IMR-90 (cell line): ENCODE data around the gene ZNF747. TPM values are rescaled to one million over a fixed set of nuclear protein-coding genes. Genes with fewer than 3 reads are reported as not detected.

Source experiments
- ATAC-seq: fragments of 200-7000 bp; cut with Tn5 transposase; 2 replicates; pipeline ENCODE4 v1.9.1; 2020; ENCODE audit warnings: low read depth, mild to moderate bottlenecking, moderate library complexity
- BruUV-seq: library from RNA; stranded (reverse); fragments of 400-500 nt; replicated peaks from 2 replicates; lab custom pipeline; 2021; lab: Mats Ljungman, UMichigan
- CTCF ChIA-PET: fragments of 300-600 bp; formaldehyde crosslinking; extraction: SDS; loops from one replicate; lab custom pipeline; 2021; ENCODE audit warnings: antibody characterized with exemption; lab: Yijun Ruan, JAX
- POLR2A ChIA-PET: fragments of 300-600 bp; sonication (Branson Sonifier 250); formaldehyde crosslinking; loops from one replicate; lab custom pipeline; 2022; ENCODE audit warnings: antibody characterized with exemption; ENCODE audit not compliant: unreplicated experiment; lab: Charles Lee
- DNase-seq: peaks from one replicate; pipeline ENCODE4 v3.0.0; 2013
- H2AFZ ChIP-seq: replicated peaks from 2 replicates; pipeline ENCODE3; 2013; ENCODE audit warnings: low read length, mild to moderate bottlenecking; ENCODE audit not compliant: poor library complexity
- H2AK5ac ChIP-seq: 2 replicates; pipeline ENCODE4 v1.6.1; 2013; ENCODE audit warnings: low read depth, low read length, inconsistent platforms
- H2AK9ac ChIP-seq: replicated peaks from 2 replicates; pipeline ENCODE3; 2013; ENCODE audit warnings: mild to moderate bottlenecking, low read depth, low read length, moderate library complexity; ENCODE audit not compliant: poor library complexity
- H2BK120ac ChIP-seq: 2 replicates; pipeline ENCODE4 v1.6.1; 2013; ENCODE audit warnings: low read depth, low read length, inconsistent platforms
- H2BK15ac ChIP-seq: 3 replicates; pipeline ENCODE4 v1.6.1; 2013; ENCODE audit warnings: low read depth, low read length, inconsistent platforms
- H2BK20ac ChIP-seq: 2 replicates; pipeline ENCODE4 v1.6.1; 2013; ENCODE audit warnings: low read depth, mild to moderate bottlenecking, inconsistent platforms, low read length, moderate library complexity
- H2BK5ac ChIP-seq: 2 replicates; pipeline ENCODE4 v1.6.1; 2013; ENCODE audit warnings: mild to moderate bottlenecking, low read depth, low read length, inconsistent platforms; ENCODE audit not compliant: poor library complexity, severe bottlenecking
- H3K14ac ChIP-seq: replicated peaks from 2 replicates; pipeline ENCODE4 v1.6.1; 2013; ENCODE audit warnings: low read depth, low read length, inconsistent platforms
- H3K18ac ChIP-seq: 2 replicates; pipeline ENCODE4 v1.6.1; 2013; ENCODE audit warnings: low read depth, low read length, control low read depth
- H3K23ac ChIP-seq: 2 replicates; pipeline ENCODE4 v1.6.1; 2013; ENCODE audit warnings: low read depth, low read length, inconsistent platforms
- H3K27ac ChIP-seq: 2 replicates; pipeline ENCODE4 v1.5.1; 2013; ENCODE audit warnings: mild to moderate bottlenecking, control low read depth, low read length; ENCODE audit not compliant: insufficient read depth
- H3K27me3 ChIP-seq: 2 replicates; pipeline ENCODE4 v1.6.1; 2013; ENCODE audit warnings: low read length; ENCODE audit not compliant: control insufficient read depth, insufficient read depth
- H3K36me3 ChIP-seq: 2 replicates; pipeline ENCODE4 v1.6.1; 2013; ENCODE audit warnings: low read length, mixed read lengths; ENCODE audit not compliant: control insufficient read depth, insufficient read depth
- H3K4ac ChIP-seq: 2 replicates; pipeline ENCODE4 v1.6.1; 2013; ENCODE audit warnings: low read depth, low read length, inconsistent platforms
- H3K4me1 ChIP-seq: 2 replicates; pipeline ENCODE4 v1.6.1; 2013; ENCODE audit warnings: low read length, mixed read lengths; ENCODE audit not compliant: control insufficient read depth, insufficient read depth
- H3K4me2 ChIP-seq: 2 replicates; pipeline ENCODE4 v1.6.1; 2013; ENCODE audit warnings: low read depth, mild to moderate bottlenecking, control low read depth, low read length, moderate library complexity
- H3K4me3 ChIP-seq: 2 replicates; pipeline ENCODE4 v1.5.1; 2013; ENCODE audit warnings: low read depth, mild to moderate bottlenecking, control low read depth, low read length, moderate library complexity; ENCODE audit not compliant: insufficient read depth
- H3K56ac ChIP-seq: 2 replicates; pipeline ENCODE4 v1.6.1; 2013; ENCODE audit warnings: low read length, inconsistent platforms; ENCODE audit not compliant: insufficient read depth; ENCODE audit errors: extremely low read depth
- H3K79me1 ChIP-seq, 2 experiments: 2 replicates each; pipeline ENCODE4 v1.6.1; 2013; ENCODE audit warnings: low read length in 2 of 2, inconsistent platforms in 1 of 2, low read depth in 1 of 2
- H3K9ac ChIP-seq: 2 replicates; pipeline ENCODE4 v1.6.1; 2013; ENCODE audit warnings: low read depth, low read length, control low read depth
- H3K9me1 ChIP-seq: 2 replicates; pipeline ENCODE4 v1.6.1; 2013; ENCODE audit warnings: low read length, inconsistent platforms; ENCODE audit not compliant: insufficient read depth
- H3K9me3 ChIP-seq: 2 replicates; pipeline ENCODE4 v1.6.1; 2013; ENCODE audit warnings: low read length; ENCODE audit not compliant: control insufficient read depth, insufficient read depth
- H4K20me1 ChIP-seq: 2 replicates; pipeline ENCODE4 v1.6.1; 2013; ENCODE audit warnings: low read length, inconsistent platforms; ENCODE audit not compliant: insufficient read depth
- H4K5ac ChIP-seq: 2 replicates; pipeline ENCODE4 v1.6.1; 2013; ENCODE audit warnings: mild to moderate bottlenecking, low read depth, low read length, control low read depth
- H4K8ac ChIP-seq, 2 experiments: 2 replicates each; pipeline ENCODE4 v1.6.1; 2013; ENCODE audit warnings: low read depth in 2 of 2, low read length in 2 of 2, control low read depth in 1 of 2, inconsistent platforms in 1 of 2
- H4K91ac ChIP-seq: 2 replicates; pipeline ENCODE4 v1.6.1; 2013; ENCODE audit warnings: low read depth, low read length, inconsistent platforms; ENCODE audit not compliant: insufficient read depth
- BHLHE40 ChIP-seq: fragments of 150-350 bp; IDR thresholded peaks from 2 replicates; pipeline ENCODE4 v1.6.1; 2016; ENCODE audit warnings: mild to moderate bottlenecking, low read depth, low read length
- CEBPB ChIP-seq: IDR thresholded peaks from 2 replicates; pipeline ENCODE4 v1.6.1; 2012; ENCODE audit warnings: low read depth, low read length, improper control_type of control experiment
- CHD1 ChIP-seq: IDR thresholded peaks from 2 replicates; pipeline ENCODE4 v1.6.1; 2012; ENCODE audit warnings: low read depth, low read length, improper control_type of control experiment
- CTCF ChIP-seq: conservative IDR thresholded peaks from 2 replicates; pipeline ENCODE4 v1.5.1; 2012; ENCODE audit warnings: mild to moderate bottlenecking, low read depth, low read length, improper control_type of control experiment
- ELK1 ChIP-seq: fragments of 150-350 bp; IDR thresholded peaks from 2 replicates; pipeline ENCODE4 v1.6.1; 2016; ENCODE audit warnings: low read depth, mild to moderate bottlenecking, low read length, moderate library complexity, borderline replicate concordance
- FOS ChIP-seq: fragments of 150-350 bp; IDR thresholded peaks from 2 replicates; pipeline ENCODE4 v1.6.1; 2016; ENCODE audit warnings: low read depth, low read length
- MAFK ChIP-seq: IDR thresholded peaks from 2 replicates; pipeline ENCODE4 v1.6.1; 2012; ENCODE audit warnings: low read depth, low read length, improper control_type of control experiment
- MAZ ChIP-seq: IDR thresholded peaks from 2 replicates; pipeline ENCODE4 v1.6.1; 2012; ENCODE audit warnings: low read depth, mild to moderate bottlenecking, low read length, improper control_type of control experiment, moderate library complexity, borderline replicate concordance
- MXI1 ChIP-seq: IDR thresholded peaks from 2 replicates; pipeline ENCODE4 v1.6.1; 2012; ENCODE audit warnings: low read depth, mild to moderate bottlenecking, low read length, moderate library complexity, borderline replicate concordance
- NFE2L2 ChIP-seq: fragments of 150-350 bp; IDR thresholded peaks from 2 replicates; pipeline ENCODE4 v1.6.1; 2016; ENCODE audit warnings: low read depth, mild to moderate bottlenecking, low read length
- POLR2A ChIP-seq: IDR thresholded peaks from 2 replicates; pipeline ENCODE4 v1.6.1; 2012; ENCODE audit warnings: mild to moderate bottlenecking, low read depth, low read length
- RAD21 ChIP-seq: IDR thresholded peaks from 2 replicates; pipeline ENCODE4 v1.6.1; 2012; ENCODE audit warnings: low read length, improper control_type of control experiment
- RCOR1 ChIP-seq: IDR thresholded peaks from 2 replicates; pipeline ENCODE4 v1.6.1; 2012; ENCODE audit warnings: mild to moderate bottlenecking, low read length, improper control_type of control experiment; ENCODE audit not compliant: insufficient replicate concordance
- RFX5 ChIP-seq: IDR thresholded peaks from 2 replicates; pipeline ENCODE4 v1.8.0; 2012; ENCODE audit warnings: low read depth, mild to moderate bottlenecking, low read length, moderate library complexity
- SMC3 ChIP-seq: fragments of 150-350 bp; IDR thresholded peaks from 2 replicates; pipeline ENCODE4 v1.6.1; 2016; ENCODE audit warnings: low read depth, mild to moderate bottlenecking, antibody characterized with exemption, low read length, moderate library complexity
- USF2 ChIP-seq: fragments of 150-350 bp; IDR thresholded peaks from 2 replicates; pipeline ENCODE4 v1.6.1; 2017; ENCODE audit warnings: mild to moderate bottlenecking, antibody characterized with exemption, low read length, low read depth
- WGBS, 2 experiments: methylation state at CpG; one replicate each; pipeline versions ENCODE4 v1.1.5 to v1.1.7; 2013; ENCODE audit warnings: missing lambda C conversion rate in 2 of 2; ENCODE audit not compliant: insufficient read length in 1 of 2; ENCODE audit errors: extremely low coverage in 2 of 2; 5-methylcytosine and 5-hydroxymethylcytosine counted together
- dilution Hi-C: fragments of 300-500 bp; cut with HindIII; formaldehyde crosslinking; loops from one replicate; pipeline ENCODE4 v1.14.3; 2018; ENCODE audit warnings: low sequenced_read_pairs; ENCODE audit not compliant: unreplicated experiment
- in situ Hi-C: fragments of 300-500 bp; cut with MboI; formaldehyde crosslinking; loops from 3 replicates; pipeline ENCODE4 v1.14.3; 2019; ENCODE audit warnings: low sequenced_read_pairs, inconsistent platforms, mixed read lengths
- intact Hi-C: fragments of 100-400 bp; cut with micrococcal nuclease; formaldehyde crosslinking; loops from 2 replicates; pipeline ENCODE4 v1.10.0; 2022
- polyA plus RNA-seq, 3 experiments: library from polyadenylated mRNA; depleted of rRNA; stranded (reverse); fragments of >200 nt; gene quantifications; 2 replicates each; pipeline ENCODE4 v1.2.3, GENCODE V29; 2012; ENCODE audit warnings: low replicate concordance in 1 of 3
- total RNA-seq: library from RNA; depleted of rRNA; stranded (reverse); fragments of >200 nt; gene quantifications from 2 replicates; pipeline ENCODE4 v1.2.3, GENCODE V29; 2012

ZNF747 gene
- total and polyA plus RNA-seq, 2 of the 4 experiments (the other 2 are of a cell fraction): 2.0 to 2.9 TPM

GRCh38 chr16:30515275-30515674 lies 19.4 kb downstream of the ZNF747 start:
- Histone ChIP-seq H3K23ac (no peak overlapping the region), H2BK20ac (no peak overlapping the region), H4K5ac (no peak overlapping the region), H2AK9ac (no peak overlapping the region), H3K27ac (no peak overlapping the region), H3K4ac (no peak overlapping the region), H3K9me1 (no peaks in the 10 kb centered on the region), H2BK120ac (no peak overlapping the region), H4K91ac (no peak overlapping the region), H3K79me1 (no peaks in the 10 kb centered on the region), H3K9ac (no peak overlapping the region), H2AFZ (no peak overlapping the region), H3K9me3 (no peaks in the 10 kb centered on the region), H3K4me3 (no peak overlapping the region), H3K56ac (no peak overlapping the region), H2BK5ac (no peak overlapping the region), H3K27me3 (peaks cover 38% of the 10 kb centered on the region; the same call in 1 of the 2 replicates), H3K4me2 (no peak overlapping the region), H4K20me1 (no peaks in the 10 kb centered on the region), H3K14ac (no peak overlapping the region), H3K36me3 (no peaks in the 10 kb centered on the region), H4K8ac (no peak overlapping the region), H3K4me1 (no peaks in the 10 kb centered on the region), H2AK5ac (no peak overlapping the region), H3K18ac (no peak overlapping the region), H2BK15ac (no peak overlapping the region)
- ATAC-seq: no peak
- dilution Hi-C loops (no loop called here), intact Hi-C loops (no loop called here), in situ Hi-C loops (no loop called here)
- WGBS, 2 experiments: 67% methylated on average over 1 of the region's 2 CpGs; no CpG with 5 or more reads in 1 of the 2 experiments
- ChIA-PET CTCF (no interaction called here), POLR2A (no interaction called here)
- no TSS peak for BruUV-seq
- no peak for DNase-seq
- TF ChIP-seq MAFK (no peak), SMC3 (no peak), POLR2A (no peak), CEBPB (no peak), ELK1 (no peak), NFE2L2 (no peak), MXI1 (no peak), USF2 (no peak), MAZ (no peak), RFX5 (no peak), CTCF (no peak), RCOR1 (no peak), BHLHE40 (no peak), RAD21 (no peak), FOS (no peak), CHD1 (no peak)
